ENCODE measurements around the gene PFDN5.

GRCh38 chr12:53332744-53333143, 37.4 kb downstream of the PFDN5 start:
- TF ChIP-seq CTCF (IDR thresholded peaks at IDR 0.05) (no peak), EZH2 (IDR thresholded peaks at IDR 0.05) (no peak)

All from neural progenitor cell (in vitro differentiated cells).